ENCODE data around the gene RNU11. TPM values are rescaled to one million over a fixed set of nuclear protein-coding genes. Genes with fewer than 3 reads are reported as not detected.

Gene RNU11

Small RNA genes lying within 50 kb of the gene (small RNA-seq; reads per million reads assigned to genes)
- gene RF00422 (ENCODE audit: insufficient read depth) (not detected), gene RNU11 (ENCODE audit: insufficient read depth) (not detected)
